Measurements from ENCODE around the gene PIK3CA.
"Not testable (repeated sequence)": the region's sequence is repeated elsewhere in the genome, so short reads cannot be mapped to it uniquely, and the experiment has no call there.

PIK3CA gene

GRCh38 chr3:179147873-179148615, at the start of gene PIK3CA:
TSS of gene PIK3CA (plus strand) at chr3:179148357. CDS start at chr3:179198826, 50,469 bp downstream.
- DNase-seq (ENCODE audit: low read depth), result peak; percentile 84

GRCh38 chr3:179098388-179099077, 49.6 kb upstream of the PIK3CA start:
- DNase-seq (ENCODE audit: low read depth), result no peak

- no peak for DNase-seq (ENCODE audit: low read depth)
Measured at GRCh38 chr3:179100652-179101051, 47.5 kb upstream of the PIK3CA start.

- no peak for DNase-seq (ENCODE audit: low read depth)
Measured at GRCh38 chr3:179105881-179106280, 42.3 kb upstream of the PIK3CA start.

GRCh38 chr3:179107617-179108016, 40.5 kb upstream of the PIK3CA start:
- no peak for DNase-seq (ENCODE audit: low read depth)

- DNase-seq (ENCODE audit: low read depth), result no peak
Measured at GRCh38 chr3:179108086-179108485, 40.1 kb upstream of the PIK3CA start.

- DNase-seq (ENCODE audit: low read depth), result no peak
Measured at GRCh38 chr3:179113903-179114302, 34.3 kb upstream of the PIK3CA start.

GRCh38 chr3:179115444-179115843, 32.7 kb upstream of the PIK3CA start:
- not testable (repeated sequence) for DNase-seq (ENCODE audit: low read depth)

- no peak for DNase-seq (ENCODE audit: low read depth)
Measured at GRCh38 chr3:179116816-179117215, 31.3 kb upstream of the PIK3CA start.

GRCh38 chr3:179132191-179132890, 15.8 kb upstream of the PIK3CA start:
- not testable (repeated sequence) for DNase-seq (ENCODE audit: low read depth)

- DNase-seq (ENCODE audit: low read depth), result no peak
Measured at GRCh38 chr3:179133575-179133974, 14.6 kb upstream of the PIK3CA start.

GRCh38 chr3:179136195-179136594, 12.0 kb upstream of the PIK3CA start:
- no peak for DNase-seq (ENCODE audit: low read depth)

GRCh38 chr3:179141890-179142289, 6.3 kb upstream of the PIK3CA start:
- no peak for DNase-seq (ENCODE audit: low read depth)

- DNase-seq (ENCODE audit: low read depth), result no peak
Measured at GRCh38 chr3:179146911-179147513, 1.1 kb upstream of the PIK3CA start.

GRCh38 chr3:179147514-179147872, 664 bp upstream of the PIK3CA start:
- no peak for DNase-seq (ENCODE audit: low read depth)

- DNase-seq (ENCODE audit: low read depth), result peak; percentile 41
Measured at GRCh38 chr3:179148616-179149405, 654 bp downstream of the PIK3CA start.

- DNase-seq (ENCODE audit: low read depth), result no peak
Measured at GRCh38 chr3:179149406-179149867, 1.3 kb downstream of the PIK3CA start.

GRCh38 chr3:179149951-179150350, 1.8 kb downstream of the PIK3CA start:
- DNase-seq (ENCODE audit: low read depth), result no peak

GRCh38 chr3:179150610-179151009, 2.5 kb downstream of the PIK3CA start:
- DNase-seq (ENCODE audit: low read depth), result no peak

GRCh38 chr3:179151474-179151873, 3.3 kb downstream of the PIK3CA start:
- no peak for DNase-seq (ENCODE audit: low read depth)

- DNase-seq (ENCODE audit: low read depth), result no peak
Measured at GRCh38 chr3:179156170-179156569, 8.0 kb downstream of the PIK3CA start.

- DNase-seq (ENCODE audit: low read depth), result no peak
Measured at GRCh38 chr3:179156775-179157174, 8.6 kb downstream of the PIK3CA start.
